Measurements from ENCODE around the gene IMMP2L.
"Not testable (repeated sequence)": the region's sequence is repeated elsewhere in the genome, so short reads cannot be mapped to it uniquely, and the experiment has no call there.

Gene IMMP2L

GRCh38 chr7:111251365-111251764 lies 310.9 kb downstream of the IMMP2L start:
- DNase-seq: not testable (repeated sequence)

GRCh38 chr7:111249807-111250206 lies 312.5 kb downstream of the IMMP2L start:
- not testable (repeated sequence) for DNase-seq

- peak in 1 of 2 experiments; percentile 38 for DNase-seq
Observed at GRCh38 chr7:111242141-111242755, 320.0 kb downstream of the IMMP2L start.

DNA sequence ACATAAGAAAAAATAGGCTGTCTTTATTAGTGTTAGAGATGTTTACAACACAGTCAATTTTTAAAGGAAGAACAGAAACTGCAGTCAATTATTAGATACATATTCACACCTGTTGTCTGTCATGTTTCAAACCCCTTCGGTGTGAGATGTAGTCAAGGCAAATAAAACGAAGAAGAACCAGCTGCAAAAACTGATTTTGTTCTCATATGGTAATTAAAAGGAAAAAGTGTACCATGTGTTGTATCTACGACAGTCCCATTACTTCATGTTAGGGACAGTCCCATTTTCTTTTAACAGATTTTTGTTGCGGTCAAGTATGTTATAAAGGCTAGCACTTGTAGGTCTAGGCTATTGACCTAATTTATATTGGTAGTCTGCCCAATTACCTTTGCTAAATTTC lies 321.9 kb downstream of the IMMP2L start:
- peak in 1 of 2 experiments; percentile 58 for DNase-seq

DNA sequence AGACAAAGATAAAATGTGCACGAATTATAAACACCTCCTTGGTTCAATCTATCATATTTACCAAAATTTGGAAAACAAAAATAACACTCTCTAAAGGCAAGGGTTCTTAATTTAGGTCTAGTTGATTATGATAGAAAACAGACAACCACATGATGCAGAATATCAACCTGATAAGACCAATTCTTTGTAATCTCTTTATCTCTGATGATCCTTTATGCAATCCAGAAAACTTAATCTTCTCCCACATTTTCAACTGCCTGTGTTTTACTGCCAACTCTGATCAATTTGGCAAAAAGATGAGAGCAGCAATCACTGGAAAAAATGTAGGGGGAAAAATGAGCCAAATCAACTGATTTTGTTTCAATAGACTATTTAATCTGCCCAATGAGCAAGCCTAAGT lies 322.9 kb downstream of the IMMP2L start:
- DNase-seq: no peak

DNA sequence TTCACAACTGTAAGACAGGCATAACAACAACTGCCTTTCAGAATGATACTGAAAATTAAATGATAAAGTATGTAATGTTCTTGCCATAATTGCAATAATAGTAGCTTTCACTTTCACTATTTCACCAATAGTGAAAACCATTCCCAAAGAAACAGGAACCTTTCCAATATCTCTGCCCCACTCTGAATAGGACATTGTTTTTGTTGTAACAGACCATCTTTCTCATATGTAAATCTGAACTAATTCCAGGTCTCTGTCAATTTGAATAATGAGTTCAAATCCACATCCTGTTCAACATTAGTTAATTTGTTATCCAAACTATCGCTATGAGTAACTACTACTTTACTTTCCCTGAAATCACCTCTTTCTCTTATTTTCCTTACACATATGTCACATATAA lies 323.4 kb downstream of the IMMP2L start:
- no peak for DNase-seq

- DNase-seq: no peak
Observed at GRCh38 chr7:111235709-111236108, 326.6 kb downstream of the IMMP2L start.

DNA sequence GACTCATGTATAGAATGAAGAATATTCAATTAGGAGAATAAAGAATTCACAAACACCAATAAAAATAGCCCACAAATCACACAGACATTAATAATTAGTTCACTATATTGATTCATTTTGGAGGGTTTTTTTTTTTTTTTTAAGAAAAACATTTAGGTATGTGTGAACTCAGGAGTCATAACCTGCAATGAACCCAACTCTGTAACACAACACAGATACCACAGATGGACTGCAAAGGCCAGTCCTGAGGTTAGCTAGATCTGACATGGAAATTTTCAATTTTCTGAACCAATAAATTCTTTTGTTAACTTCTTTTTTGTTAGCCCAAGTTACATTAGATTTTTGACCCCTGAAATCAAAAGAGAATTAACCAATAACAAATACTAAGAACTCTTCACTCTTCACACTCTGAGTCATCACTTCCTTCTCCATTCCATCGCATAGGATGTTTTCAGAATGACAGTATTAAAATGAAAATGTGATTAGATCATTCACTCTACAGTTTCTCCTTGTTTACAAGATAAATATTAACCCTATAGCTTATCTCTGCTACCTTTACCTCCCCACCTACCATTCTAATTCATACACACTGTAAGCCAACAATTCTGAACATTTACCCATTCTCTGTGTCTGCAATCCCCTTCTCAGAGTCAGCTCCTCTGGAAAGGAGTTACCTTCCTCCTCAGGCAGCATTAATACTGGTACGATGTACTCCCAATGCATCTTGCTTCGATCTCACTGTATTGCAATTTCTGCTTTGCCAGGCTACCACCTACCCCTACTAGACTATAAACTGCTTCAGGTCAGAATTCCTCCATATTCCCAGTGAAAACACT lies 329.8 kb downstream of the IMMP2L start:
- DNase-seq: no peak

DNA sequence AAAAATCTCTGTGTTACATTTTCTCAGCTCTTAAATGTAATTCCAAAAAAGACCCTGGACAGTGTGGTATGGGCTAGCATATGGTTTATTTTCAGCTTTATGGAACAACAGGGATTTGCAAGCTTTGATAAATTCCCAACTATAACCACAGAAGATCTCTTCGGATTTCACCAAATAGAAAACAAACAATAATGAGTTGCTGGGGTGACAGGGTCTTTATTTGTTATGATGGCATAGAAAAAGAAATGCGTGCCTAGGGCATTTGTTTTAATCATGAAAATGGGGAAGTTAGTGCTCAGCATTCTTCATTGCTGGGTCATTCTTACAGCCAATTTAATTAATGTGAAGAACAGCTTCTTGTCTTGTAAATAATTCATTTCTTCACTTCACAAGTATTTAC lies 332.4 kb downstream of the IMMP2L start:
- DNase-seq: no peak

DNA sequence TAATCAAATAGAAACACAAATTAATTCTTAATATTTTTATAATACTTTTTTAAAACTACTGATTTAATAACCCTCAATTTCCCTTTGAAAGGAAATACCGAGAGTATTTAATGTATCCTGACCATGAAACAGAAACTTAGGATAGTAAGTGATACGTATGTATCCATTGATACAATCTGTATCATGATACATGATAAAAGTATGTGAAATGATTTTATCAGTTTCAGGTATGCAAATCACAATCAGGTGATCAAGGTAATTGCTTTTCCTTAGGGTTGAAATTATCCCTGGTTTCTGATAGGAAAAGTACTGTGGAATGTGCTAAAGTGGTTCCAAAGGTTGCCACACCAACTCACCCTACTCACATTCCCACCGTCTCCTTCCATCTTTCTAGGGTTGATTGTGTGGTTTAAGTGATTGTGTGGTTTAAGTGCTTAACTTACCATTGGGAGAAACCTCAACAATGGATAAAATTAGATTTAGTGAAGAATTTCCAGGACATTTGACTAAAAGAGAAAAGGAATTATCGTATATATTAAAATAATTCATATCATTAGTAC lies 333.0 kb downstream of the IMMP2L start:
- DNase-seq: no peak

- no peak for DNase-seq
Observed at GRCh38 chr7:111228437-111228836, 333.9 kb downstream of the IMMP2L start.

GRCh38 chr7:111226800-111227199 lies 335.5 kb downstream of the IMMP2L start:
- no peak for DNase-seq

DNA sequence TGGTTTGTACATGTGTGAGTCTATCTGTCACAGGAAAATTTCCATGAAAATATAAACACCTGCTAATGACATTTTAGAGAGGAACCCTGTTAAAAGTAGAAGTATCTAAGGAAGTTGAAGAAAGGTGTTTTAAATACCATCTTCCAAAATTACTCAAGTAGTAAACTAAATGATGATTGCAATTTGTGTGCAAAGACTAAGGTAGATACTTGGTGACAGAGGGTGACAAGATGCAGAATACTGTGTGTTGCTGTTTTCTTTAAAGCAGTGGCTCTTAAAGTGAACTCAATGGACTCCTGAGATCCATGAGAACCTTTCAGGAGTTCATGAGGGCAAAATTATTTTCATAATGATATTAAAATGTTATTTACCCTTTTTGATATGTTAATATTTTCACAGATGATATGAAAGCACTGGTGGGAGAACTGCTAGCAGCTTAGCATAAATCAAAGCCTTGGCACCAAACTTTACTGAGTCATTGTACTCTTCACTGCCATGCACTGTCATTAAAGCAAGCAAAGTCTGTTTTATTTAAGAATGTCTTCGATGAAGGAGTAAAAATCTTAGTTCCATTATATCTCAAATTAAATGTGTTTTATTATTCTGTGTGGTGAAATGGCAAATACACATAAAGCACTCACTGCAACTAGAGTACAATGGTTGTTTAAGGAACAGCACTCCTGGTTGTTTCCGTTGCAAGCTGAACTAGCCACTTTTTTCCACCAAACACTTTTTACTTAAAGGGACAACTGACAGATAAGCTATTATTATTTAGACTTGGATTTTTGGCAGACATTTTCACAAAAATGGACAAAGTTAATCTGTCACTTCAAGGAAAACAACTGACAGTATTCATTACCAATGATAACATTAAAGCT lies 337.7 kb downstream of the IMMP2L start:
- DNase-seq: no peak

DNA sequence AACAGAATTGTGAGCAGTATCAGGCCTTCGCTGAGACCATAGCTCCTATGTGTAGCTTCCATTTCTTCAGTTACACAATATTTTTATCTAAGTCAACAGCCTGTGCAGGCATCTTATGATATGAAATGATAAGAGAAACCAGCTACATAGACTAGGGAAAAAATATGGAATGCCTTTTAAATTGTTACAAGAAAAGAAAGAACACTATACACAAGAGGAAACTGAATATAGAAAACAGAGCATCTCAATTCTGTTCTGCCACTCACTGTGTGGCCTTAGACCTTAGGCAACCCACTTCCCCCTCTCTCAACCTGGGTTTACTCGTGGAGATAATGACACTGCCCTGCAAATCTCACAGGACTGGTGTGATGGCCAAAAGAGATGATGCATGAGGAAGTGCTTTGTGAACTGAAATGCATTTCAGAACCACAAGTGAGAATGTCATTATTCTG lies 338.5 kb downstream of the IMMP2L start:
- no peak for DNase-seq

GRCh38 chr7:111215550-111215949 lies 346.7 kb downstream of the IMMP2L start:
- no peak for DNase-seq

GRCh38 chr7:111212857-111213523 lies 349.3 kb downstream of the IMMP2L start:
- no peak for DNase-seq

GRCh38 chr7:111210996-111211395 lies 351.3 kb downstream of the IMMP2L start:
- DNase-seq: no peak

GRCh38 chr7:111210043-111210442 lies 352.2 kb downstream of the IMMP2L start:
- no peak for DNase-seq

DNA sequence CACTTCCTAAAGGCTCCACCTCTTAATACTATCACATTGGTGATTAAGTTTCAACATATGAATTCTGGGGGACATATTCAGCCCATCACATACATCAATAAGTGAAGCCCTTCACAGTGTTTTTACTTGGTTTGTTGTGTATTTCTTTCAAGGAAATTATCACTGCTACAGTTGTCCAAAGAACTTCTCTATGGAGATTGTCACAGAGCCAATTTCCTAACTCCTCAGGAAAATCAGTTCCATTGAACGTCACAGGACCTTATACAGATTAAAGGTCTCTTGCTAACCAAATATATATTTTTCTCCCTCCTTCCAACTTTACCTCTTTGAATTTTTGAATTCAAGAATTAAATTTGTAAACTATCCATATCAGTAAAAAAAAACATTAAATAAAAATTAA lies 357.0 kb downstream of the IMMP2L start:
- DNase-seq: no peak

DNA sequence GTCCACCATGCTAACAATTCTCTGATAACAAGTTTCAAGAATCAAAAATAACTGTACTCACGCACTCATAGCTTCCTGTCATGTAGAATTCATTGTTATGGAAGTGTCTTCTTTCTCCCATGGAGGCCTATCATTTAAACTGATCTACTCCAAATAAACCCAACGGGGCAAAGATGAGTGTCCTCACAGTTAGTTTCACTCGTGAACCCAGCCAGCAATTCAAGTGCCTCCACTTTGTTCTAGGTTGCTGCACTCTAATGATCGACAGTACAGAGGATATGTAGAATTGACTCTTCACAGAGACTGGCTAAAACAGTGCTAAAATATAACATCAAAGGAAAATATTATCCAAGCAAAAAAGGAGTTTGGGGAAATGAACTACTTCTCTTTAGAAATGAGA lies 360.0 kb downstream of the IMMP2L start:
- DNase-seq: no peak

DNA sequence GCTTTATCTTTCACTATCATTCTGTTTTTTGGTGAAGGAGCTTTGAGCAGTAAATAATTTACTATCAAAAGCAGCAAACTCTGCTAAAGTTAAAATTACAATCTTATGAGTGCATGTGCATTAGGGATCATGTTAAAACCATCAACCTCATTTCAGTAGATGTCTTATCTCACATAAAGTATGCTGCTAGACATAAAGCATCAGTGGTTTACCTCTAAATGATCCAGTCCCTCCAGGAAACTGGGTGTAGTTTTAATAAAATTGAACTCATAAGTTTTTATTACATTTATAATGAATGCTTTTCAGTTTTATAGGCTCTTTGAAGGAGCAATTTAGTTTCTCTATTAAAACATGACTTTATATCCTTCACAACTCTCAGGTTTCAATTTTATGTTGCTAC lies 362.6 kb downstream of the IMMP2L start:
- no peak for DNase-seq

GRCh38 chr7:111198255-111198654 lies 364.0 kb downstream of the IMMP2L start:
- no peak for DNase-seq

GRCh38 chr7:111196655-111197054 lies 365.6 kb downstream of the IMMP2L start:
- no peak for DNase-seq
